GM12864 (cell line): ENCODE results near the gene ALDH1L1.

Experiments
- DNase-seq: peaks from one replicate; pipeline ENCODE4 v3.0.0-alpha.2; 2011; ENCODE audit warnings: low read depth
- H3K4me3 ChIP-seq: 2 replicates; pipeline ENCODE4 v1.5.1; 2011; ENCODE audit warnings: mild to moderate bottlenecking, low read depth, low read length, control low read depth
- TF ChIP-seq, protein P1 (sequence below): IDR thresholded peaks from 2 replicates; pipeline ENCODE4 v1.5.1; 2011; ENCODE audit warnings: low read depth, mild to moderate bottlenecking, moderate library complexity, low read length, control low read depth, inconsistent platforms; ENCODE audit errors: missing control alignments

Gene ALDH1L1

DNA sequence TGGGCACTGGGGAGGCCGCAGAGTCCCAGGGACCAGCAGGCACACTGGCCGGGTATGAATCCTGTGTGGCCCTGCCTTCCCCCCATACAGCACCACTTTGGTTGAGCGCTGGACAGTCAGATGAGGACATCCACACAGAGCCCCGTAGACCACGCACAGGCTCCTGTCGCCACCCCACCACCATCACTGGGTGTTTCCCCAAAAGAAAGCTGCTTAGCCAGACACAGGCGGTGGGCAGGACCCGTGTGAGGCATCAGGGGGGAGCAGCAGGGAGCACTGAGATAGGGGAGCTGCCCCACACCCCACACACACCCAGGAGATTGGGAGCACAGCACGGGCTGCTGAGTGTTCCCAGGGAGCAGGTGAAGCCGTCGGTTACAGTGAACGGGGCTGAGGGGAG lies 54.1 kb downstream of the ALDH1L1 start:
- no peak for DNase-seq
- TF ChIP-seq, protein P1, sequence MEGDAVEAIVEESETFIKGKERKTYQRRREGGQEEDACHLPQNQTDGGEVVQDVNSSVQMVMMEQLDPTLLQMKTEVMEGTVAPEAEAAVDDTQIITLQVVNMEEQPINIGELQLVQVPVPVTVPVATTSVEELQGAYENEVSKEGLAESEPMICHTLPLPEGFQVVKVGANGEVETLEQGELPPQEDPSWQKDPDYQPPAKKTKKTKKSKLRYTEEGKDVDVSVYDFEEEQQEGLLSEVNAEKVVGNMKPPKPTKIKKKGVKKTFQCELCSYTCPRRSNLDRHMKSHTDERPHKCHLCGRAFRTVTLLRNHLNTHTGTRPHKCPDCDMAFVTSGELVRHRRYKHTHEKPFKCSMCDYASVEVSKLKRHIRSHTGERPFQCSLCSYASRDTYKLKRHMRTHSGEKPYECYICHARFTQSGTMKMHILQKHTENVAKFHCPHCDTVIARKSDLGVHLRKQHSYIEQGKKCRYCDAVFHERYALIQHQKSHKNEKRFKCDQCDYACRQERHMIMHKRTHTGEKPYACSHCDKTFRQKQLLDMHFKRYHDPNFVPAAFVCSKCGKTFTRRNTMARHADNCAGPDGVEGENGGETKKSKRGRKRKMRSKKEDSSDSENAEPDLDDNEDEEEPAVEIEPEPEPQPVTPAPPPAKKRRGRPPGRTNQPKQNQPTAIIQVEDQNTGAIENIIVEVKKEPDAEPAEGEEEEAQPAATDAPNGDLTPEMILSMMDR, result no peak
- H3K4me3 ChIP-seq, result no peak overlapping the region

DNA sequence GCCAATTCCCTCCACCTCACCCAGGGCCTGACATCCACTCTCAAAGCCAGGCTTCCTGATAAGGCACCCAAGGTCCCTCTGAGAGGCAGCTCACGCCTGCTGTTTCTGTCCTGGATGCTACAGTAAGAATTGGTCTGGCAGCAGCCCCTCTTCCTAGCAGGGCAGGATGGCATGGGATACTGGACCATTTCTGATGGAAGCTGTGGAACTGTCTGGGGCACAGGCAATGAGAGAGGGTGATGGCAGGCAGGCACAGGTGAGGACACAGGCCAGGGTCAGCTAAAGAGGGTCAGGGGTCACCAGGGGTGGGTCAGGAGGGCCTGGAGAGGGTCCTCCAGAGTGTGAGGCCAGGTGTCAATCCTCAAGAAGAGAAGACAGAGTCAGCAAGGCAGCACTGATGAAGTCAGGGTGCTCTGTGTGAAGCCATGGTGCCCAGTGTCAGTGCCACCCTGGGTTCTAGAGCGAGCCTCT lies 54.6 kb downstream of the ALDH1L1 start:
- TF ChIP-seq, protein P1, result no peak
- no peak overlapping the region for H3K4me3 ChIP-seq
- no peak for DNase-seq

DNA sequence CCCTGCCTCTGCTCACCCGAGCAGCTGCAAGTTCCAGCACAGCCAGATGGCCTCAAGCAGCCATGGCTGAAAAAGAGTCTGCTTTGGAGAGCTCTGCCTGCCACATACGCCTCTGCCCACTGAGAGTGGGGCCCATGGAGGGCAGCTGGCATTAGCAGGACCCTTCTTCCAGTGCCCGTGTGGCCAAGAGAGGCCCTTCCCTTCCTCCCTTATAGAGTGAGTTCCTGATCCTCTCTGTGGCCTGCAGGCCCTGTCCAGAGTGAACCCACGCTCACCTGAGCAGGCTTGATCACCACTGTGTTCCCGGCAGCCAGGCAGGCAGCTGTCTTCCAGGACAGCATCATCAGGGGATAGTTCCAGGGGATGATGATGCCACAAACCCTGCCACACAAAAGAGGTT lies 55.0 kb downstream of the ALDH1L1 start:
- TF ChIP-seq, protein P1, result no peak

DNA sequence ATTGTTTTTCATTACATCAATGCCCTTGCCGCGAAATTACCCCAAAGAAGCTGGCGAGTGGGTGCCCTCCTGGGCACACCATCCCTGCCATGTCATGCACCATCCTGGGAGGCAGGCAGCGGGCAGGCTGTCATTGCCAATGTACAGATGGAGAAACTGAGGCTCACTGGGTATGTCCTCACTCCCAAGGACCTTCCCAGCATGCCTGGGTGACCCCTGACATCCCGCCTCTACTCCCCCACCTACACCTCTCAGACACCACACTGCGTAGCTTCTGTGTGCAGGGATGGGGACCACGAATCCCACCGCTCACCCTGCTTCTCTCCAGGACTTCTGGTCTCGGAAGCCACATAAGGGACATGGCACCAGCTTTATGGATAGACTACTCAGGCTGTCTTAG lies 55.5 kb downstream of the ALDH1L1 start:
- TF ChIP-seq, protein P1, result no peak
- DNase-seq, result no peak
- no peak overlapping the region for H3K4me3 ChIP-seq

More for the DNA sequence above, 55.0 kb downstream of the ALDH1L1 start:
- H3K4me3 ChIP-seq, result no peak overlapping the region
- no peak for DNase-seq

DNA sequence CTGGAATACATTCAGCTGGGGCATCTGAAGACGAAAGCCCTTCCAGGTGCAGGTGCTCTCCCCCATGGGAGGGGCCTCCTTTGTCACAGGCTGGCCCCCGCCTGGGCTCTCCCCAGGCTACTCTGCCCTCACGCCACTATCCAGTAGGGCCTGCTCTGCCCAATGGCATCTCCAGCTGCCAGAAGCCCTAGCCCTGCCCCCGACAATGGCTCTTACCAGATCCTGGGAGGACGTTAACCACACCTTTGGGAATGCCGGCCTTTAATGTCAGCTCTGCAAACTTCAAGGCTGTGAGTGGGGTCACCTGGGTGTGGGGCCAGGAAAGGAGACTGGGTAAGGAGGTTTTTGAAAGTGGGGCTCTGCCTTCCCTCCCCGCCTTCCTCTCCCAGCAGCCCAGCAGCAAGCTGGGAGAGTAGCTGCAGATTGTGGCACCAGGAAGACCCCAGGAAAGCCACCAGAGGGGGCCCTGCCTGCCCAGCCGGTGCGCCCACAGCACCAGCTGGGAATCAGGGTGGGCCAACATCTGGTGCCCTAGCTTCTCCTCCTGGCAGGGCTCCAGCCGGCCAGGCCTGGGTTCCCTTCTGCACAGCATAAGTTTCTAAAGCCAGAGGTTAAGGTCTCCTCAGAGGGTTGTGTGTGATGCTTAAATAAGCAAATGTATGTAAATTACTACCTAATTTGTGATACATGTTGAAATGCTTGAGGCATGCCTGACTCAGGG lies 56.1 kb downstream of the ALDH1L1 start:
- no peak overlapping the region for H3K4me3 ChIP-seq
- no peak for DNase-seq
- TF ChIP-seq, protein P1, result no peak

DNA sequence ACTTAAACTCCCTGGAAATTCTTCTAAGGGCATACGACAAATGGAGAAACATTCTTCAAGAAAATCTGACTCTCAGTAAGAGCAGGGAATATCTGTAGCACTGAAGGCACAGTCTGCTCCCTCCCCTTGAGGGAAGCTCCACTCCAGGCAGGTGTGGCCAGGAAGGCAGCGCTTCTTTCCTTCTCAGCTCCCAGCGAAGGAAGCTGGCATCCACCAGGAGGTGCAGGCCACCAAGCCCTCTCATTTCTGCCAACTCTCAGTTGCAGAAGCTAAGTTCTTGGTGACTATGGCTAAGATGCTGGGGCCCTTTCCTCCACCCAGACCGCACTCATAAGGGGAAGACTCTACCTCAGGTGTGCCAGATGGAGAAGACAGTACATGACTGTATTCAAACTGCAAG lies 58.8 kb downstream of the ALDH1L1 start:
- no peak overlapping the region for H3K4me3 ChIP-seq
- no peak for DNase-seq
- TF ChIP-seq, protein P1, result no peak

DNA sequence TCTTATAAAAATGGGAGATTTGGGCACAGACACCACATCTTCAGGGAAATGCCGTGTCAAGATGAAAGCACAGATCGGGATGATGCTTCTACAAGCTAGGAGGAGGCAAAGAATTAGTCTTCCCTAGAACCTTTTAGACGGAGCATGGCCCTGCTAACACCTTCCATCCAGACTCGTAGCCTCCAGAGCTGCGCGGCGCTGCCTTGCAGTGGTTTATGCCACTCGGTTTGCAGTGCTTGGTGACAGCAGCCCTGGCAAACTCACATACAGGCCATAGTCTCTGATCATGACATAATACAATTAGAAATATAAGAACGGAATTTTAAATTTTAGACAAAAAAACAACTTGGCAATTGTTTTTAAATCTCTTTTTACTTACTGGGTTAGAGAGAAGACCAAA lies 59.3 kb downstream of the ALDH1L1 start:
- DNase-seq, result no peak
- TF ChIP-seq, protein P1, result no peak
- H3K4me3 ChIP-seq, result no peak overlapping the region
